Activated CD4-positive, alpha-beta T cell treated with anti-CD3 and anti-CD28 coated beads, Interleukin-2, amount 50 U/mL, for 4 hours (primary cell): ENCODE results near the gene CEP170.
"Not testable (repeated sequence)": the region's sequence is repeated elsewhere in the genome, so short reads cannot be mapped to it uniquely, and the experiment has no call there.

Experiments
- DNase-seq, 2 experiments: peaks; one replicate each; pipeline ENCODE4 v3.0.0-alpha.2; 2020

Gene CEP170

DNA sequence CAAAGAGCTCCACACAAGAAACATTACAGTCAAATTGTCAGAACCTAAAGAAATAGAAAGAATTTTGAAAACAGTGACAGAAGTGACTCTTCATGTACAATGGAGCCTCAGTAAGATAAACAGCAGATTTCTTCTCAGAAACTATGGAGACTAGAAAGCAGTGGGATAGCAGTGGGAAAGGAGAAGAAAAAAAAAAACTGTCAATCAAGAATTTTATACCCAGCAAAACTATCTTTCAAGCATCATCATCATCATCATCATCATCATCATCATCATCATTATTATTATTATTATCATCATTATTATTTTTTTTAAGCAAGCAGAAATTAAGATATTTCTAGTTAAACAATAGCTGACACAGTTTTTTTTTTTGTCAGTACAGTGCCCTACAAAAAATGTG is 24.2 kb downstream of the CEP170 start:
- DNase-seq, result no peak

DNA sequence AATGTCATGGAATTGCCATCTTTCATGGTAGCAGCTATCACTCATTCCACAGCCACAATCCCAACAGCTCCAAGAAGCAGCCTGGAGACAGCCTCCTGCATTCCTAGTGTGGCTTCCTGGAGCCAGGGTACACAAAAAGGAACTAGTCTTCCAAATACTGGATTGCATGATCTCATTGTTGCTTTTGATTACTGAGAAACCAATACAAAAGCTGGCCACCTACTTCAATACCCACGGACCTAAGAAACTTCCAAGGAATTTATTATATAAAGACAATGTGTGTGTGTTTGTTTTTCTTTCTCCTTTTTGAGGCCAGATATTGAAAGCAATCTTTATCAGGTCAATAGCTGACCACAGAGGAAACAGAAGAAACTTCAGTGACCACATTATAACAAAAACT is 25.6 kb downstream of the CEP170 start:
- DNase-seq, result no peak

DNA sequence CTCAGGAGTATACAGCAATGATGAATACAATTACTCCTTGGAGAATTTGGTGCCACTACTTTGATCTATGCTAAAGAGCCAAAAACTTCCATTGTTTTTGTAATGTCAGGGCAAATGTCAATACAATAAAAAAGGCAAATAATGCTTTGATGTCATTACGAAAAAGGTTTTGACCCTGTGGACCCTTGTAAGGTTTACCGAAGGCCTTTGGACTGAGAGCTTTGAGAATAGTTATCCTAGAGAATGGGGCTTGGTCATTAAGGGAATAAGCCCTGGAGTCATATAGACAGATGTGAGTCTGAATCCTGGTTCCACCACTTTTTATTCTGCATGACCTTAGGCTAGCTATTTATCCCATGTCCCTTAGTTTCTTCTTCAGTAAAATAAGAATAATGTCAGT is 27.5 kb downstream of the CEP170 start:
- DNase-seq, result no peak

DNA sequence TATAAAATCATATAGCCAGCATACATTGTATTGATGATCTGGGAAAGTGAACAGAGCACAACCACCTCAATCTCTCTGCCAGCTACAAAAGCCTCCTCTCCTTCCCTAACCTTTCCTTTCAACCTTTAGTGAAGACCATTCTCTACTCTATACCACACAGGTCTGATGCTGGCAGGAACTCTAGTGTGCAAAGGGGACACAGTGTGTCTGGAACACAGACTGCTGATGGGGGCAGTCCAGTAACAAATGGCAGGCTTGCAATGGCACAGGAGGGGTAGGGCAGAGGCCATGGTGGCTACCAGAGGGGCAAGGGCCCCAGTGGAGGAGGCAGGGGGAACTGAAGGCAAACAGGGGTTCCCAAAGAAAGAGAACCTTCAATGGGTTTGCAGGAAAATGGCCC is 37.0 kb downstream of the CEP170 start:
- no peak for DNase-seq

DNA sequence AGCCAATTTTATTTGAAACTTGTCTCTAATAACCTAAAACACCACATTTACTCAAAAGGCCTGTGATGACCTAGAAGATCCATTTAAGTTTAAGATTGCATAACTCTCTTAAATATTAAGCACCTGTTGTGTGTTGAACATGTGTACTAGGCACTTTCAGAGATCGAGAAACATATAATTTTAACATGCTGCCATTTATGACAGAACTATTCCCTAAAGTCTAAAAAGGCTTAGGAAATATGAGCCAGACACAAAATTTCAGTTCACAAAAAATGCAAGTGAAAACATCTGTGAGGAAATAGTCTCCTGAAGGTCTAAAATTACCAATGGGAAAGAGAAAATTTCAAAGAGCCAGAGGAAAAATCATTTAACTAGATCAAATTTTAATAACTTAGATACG is 37.7 kb downstream of the CEP170 start:
- no peak for DNase-seq

DNA sequence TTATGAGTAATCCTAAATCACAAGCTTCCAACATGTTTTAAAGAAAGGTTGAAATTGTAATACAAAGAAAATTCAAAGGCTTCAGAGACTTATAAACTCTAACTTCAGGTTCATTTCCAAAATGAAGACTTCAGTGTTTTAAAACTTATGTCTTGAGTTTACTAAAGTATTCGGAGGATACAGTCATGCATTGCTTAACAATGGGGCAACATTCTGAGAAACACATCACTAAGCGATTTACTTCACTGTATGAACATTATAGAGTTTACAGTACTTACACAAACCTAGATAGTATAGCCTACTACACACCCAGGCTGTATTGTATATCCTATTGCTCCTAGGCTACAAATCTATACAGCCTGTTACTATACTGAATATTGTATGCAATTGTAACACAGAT is 38.3 kb downstream of the CEP170 start:
- DNase-seq, result no peak

DNA sequence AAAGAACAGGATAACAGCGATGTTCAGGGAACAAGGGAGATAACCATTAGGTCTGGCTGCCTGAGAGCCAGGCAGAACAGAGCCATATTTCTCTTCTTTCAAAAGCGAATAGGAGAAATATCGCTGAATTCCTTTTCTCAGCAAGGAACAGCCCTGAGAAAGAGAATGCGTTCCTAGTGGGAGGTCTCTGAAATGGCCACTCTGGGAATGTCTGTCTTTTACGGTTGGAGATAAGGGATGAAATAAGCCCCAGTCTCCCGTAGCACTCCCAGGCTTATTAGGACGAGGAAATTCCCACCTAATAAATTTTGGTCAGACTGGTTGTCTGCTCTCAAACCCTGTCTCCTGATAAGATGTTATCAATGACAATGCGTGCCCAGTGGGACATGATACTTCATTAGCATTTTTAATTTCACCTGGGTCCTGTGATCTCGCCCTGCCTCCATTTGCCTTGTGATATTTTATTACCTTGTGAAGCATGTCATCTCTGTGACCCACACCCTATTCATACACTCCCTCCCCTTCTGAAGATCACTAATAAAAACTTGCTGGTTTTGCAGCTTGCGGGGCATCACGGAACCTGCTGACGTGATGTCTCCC is 39.7 kb downstream of the CEP170 start:
- DNase-seq, result not testable (repeated sequence)

DNA sequence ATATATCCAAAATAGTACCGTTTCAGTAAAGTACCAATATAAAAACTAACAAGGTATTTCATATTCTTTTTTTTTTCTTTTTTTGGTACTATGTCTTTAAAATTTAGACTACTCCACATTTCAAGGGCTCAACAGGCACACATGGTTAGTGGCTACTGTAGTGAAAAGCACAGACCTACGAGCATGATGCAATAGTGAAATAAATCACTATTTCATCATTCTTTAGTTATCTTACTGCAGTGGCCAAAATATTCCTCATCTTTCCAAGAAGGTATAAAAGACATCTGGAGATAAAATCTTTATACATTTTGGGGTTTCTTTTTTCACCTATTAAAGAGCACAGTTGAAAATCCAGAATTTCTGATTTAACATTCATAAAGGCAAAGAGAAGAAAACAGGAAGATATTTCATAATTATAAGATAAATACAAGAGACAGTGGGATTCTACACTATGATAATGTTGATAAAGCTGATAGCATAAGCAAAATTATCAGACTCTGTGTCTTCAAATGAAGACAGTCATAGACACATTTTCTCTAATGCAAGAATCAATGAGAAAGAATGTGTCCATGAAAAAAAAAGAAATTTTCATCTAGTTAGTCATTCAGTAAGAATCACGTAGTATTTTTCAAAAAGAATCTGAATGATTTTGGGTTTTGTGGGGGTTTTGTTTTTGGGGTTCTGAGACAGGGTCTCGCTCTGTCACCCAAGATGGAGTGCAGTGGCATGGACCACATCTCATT is 41.9 kb downstream of the CEP170 start:
- DNase-seq, result no peak

DNA sequence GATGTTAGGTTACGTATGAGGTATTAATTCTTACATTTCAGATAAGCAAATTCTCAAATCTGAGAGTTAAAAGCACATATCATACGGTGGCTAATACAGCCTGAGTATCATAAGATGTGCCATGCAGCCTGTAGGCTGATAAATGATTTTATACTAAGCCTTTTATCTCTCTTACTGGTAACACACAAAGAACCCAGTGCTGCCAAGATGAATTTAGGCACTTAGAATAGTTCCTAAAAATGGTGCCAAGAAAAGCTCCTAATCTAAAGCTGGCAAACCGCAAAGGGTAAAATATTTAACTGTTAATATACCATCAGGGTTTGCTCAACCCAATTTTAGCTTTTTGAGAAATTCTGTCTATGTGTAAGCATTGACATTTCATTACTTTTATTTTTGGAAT is 43.1 kb downstream of the CEP170 start:
- not testable (repeated sequence) for DNase-seq

DNA sequence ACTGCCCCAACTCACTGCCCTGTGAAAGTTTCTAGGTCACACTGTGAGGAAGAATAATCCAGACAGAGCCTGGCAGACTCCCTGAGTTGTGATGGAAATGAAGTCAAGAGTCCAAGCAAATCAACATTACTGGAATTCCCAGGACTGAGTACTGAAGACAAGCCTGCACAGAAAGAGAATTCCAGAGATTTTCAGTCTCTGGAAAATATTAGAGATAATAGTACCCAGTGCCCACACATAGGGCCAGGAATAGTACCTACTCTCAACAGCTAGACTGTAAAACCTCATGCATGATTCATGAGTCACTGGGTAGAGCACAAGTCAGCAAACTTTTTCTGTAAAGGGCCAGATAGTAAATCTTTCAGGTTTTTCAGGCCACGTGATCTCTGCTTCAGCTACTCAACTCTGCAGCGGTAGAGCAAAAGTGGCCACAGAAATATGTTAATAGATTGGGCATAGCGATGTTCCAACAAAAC is 50.0 kb downstream of the CEP170 start:
- not testable (repeated sequence) for DNase-seq

DNA sequence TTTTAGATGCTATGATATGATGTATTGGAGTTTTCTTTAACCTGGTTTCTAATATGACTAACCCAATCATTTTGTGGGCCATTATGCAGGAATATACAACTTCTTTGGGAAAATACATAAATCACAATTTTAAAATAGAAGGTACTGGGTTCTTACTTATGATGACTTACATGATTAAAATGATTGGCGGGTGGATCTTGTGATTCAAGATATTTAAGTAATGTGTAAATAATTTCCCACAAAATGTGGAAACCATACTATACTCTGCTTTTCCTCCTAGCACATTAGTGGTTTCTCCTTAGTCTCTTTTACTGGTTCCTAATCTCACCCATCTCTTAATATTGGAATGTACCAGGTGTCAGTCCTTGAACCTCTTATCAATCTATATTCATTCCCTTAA is 50.7 kb downstream of the CEP170 start:
- DNase-seq, result not testable (repeated sequence)

DNA sequence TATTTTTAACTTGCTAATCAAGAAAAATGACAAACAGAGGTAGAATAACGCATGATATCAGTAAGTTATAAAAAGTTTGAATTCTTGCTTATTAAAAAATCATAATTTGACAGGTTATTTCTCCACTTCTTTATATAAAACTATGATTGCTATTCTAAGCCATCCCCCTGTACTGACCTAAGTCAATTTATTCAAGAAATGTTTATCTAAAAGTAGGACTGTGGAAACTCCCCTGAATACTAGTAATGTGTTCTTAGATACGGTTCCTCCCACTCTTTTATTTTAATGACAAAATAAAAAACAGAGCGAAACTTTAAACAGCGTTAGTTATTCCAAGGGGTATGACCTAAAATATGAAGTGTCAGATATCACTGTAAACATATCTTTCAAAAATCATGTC is 51.9 kb downstream of the CEP170 start:
- DNase-seq, result not testable (repeated sequence)

DNA sequence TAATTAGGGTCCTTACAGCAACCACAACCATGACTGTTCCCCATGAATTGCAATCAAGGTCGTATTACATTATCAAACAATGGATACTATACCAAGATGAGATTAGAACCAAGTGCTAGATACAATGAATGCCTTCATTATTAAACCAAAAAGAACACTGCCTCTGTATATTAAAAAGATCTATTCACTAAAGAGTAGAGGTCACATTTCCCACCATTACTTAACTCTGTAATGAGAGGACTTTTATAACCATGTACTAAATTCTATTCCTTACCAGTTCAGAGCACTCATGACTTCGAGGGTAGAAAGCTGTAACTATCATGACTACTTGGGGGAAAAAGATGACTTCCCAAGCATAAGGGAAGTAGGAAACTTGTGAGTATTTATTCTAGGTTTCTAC is 53.8 kb downstream of the CEP170 start:
- not testable (repeated sequence) for DNase-seq

DNA sequence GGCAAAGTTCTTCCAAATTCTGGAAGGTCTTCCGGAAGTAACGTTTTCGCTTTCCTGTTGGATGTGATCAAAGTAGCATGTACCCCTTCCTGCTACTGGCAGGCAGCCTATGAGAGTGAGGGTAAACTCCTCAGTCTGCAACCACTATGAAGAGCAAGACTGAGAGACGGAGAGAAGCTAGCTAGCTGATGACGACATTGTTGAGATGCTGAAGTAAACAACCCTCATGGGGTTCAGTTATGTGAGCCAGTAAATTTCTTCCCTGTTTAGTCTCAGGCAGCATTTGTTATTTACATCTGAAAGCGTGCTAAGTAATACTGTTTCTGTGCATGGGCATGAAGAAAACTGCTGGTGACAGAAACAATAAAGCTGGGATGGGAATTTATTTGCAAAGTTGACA is 57.6 kb downstream of the CEP170 start:
- DNase-seq, result not testable (repeated sequence)

DNA sequence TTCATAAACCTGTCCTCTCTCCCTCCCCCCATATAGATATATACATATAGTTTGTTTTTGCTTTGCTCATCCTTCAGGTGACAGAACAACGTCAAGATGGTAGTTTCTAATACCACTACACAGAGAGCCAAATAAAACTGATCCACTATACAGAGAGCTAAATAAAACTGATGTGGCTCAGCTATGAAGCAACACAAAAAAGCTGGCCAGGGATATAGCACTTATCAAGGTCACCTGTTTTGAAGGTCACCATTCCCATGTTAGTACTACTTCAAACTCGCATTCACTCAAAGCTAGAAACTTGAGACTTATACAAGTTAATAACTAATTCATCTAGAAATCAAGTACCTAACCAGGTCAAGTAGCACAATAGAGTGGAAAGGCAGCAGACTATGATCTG is 61.8 kb downstream of the CEP170 start:
- not testable (repeated sequence) for DNase-seq

DNA sequence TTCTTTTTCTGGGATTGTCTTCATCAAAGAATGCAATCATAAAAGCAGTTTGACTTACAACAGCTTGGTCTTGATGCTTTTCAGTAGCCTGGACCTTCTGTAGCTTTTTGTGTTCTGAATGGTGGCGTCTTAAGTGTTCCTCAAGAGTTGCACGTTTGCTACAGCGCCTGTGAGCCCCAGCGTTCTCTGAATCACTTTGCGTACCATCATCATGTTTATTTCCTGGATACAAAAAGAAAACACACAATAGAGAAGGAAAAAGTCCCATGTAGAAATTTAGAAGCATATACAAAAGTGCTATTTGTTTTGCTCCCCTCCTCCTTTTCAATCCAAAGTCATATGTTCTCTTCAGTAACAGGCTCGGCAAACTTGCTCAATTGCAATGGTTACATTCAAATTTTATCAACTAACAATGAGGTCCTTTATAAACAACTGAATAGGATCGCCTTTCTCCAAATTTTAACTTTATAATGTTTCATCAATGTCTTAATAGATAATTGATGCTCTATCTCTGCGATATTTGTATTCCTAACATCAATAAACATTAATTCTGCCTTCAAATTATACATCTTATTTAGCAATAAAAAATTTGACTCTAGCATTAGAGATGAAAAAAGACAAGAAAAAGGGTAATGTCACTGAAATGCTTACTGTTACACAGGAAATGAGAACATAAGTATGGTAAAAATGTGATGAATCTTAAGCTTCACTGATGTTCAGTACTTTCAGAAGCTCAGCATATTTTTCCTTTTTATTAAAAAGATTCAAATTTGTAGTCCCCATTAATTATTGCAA is 68.7 kb downstream of the CEP170 start:
- DNase-seq, result not testable (repeated sequence)

DNA sequence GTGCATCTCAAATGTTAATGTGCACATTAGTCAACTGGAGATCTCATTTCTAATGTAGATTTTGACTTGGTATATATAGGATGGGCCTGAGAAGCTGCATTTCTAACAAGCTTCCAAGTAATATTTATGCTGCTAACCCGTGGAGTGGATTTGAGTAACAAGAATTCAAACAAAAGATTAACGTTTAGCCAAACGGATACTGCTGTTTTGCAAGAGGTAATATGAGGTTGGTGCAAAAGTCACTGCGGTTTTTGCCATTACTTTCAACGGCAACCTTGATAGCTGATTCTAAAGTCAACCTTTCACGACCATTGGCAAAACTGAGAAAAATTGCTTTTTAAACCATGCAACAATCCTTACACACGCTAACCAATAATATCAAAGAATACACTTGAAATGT is 70.3 kb downstream of the CEP170 start:
- DNase-seq, result not testable (repeated sequence)

DNA sequence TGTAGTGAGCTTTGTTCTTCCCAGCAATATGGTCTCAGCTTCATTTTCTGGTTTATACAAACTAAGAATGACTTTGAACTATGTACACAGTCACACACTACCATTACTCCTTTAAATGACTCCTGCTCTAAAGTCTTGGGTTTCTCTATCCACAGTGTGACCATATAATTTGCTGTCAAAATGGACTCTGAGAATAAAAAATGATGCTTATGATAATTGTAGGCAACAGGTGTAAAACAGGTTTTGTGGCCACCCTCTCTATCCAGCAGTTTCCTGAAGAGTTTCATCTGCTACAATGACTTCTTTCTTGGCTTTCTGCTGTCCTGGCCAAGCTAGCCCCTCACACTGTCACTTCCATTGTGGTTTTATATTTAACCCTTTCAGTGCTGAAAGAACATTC is 71.4 kb downstream of the CEP170 start:
- DNase-seq, result not testable (repeated sequence)

DNA sequence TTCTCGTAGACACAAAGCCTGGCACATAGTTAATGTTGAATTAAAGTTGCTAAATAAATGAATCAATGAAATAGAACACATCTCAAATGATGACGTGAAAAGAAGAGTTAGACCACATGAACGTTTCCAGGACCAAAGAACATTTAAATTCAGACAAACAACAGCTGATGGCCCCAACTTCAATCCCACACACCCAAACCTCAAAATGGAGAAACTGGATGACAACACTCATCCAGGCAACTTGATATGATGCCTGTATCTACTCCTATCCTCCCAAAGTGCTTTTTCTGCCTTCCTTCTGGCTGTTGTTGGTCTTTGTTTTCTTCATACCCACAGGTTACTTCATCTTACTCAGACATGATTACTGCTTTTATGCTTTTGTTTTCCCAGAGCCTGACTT is 71.9 kb downstream of the CEP170 start:
- not testable (repeated sequence) for DNase-seq

DNA sequence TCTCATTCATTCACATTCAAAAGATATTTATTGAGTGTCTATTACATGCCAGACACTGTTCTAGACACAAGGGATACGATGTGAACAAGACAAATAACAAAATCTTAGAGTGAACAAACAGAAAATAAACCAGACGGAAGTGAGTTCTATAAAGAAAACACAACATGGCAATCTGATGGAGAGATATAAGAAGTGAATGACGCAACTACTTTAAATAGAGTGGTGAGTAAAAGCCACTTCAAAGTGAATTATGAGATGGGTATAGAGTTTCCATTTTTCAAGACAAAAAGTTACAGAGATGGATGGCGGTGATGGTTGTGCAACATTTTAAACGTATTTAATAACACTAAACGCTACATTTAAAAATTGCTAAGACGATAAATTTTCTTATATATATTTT is 75.4 kb downstream of the CEP170 start:
- DNase-seq, result no peak

DNA sequence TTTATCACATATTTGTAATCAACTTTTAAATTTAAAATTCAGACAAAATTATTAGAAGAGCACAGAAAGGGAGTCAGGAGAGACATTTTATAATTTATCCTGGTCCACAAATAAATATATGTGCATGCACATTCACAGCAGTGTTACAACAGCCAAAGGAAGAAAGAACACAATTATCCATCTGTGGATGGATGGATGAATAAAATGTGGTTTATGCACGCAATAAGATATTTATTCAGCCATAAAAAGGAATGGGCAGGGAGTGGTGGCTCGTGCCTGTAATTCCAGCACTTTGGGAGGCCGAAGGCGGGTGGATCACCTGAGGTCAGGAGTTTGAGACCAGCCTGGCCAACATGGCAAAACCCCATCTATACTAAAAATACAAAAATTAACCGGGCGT is 77.3 kb downstream of the CEP170 start:
- not testable (repeated sequence) for DNase-seq

DNA sequence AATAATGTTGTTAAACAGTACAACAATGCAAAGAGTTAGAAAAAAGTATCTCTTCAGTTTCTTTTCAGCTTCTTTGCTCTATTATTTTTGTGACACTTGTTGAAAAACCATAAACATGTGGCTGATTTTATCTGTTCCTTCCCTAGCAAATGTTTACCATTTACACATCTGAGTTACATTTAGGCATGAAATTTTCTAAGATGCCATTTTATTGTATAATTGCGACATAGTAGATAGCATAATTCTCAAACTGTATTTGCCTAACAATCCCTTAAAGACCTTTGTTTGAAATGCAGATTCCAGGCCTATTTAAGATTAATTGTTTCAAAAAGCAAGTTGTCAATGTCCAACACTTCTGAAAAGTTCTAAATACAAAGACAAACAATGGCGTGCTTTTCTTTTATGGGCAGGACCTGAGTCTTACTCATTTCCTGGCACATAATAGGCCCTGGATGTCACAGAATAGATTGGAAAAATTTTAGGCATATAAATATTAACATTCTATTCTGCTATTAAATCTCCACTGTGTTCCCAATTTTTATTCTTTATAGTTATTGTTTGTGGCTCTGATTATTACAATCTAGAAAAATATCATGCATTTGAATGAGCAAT is 81.2 kb downstream of the CEP170 start:
- DNase-seq, result not testable (repeated sequence)

DNA sequence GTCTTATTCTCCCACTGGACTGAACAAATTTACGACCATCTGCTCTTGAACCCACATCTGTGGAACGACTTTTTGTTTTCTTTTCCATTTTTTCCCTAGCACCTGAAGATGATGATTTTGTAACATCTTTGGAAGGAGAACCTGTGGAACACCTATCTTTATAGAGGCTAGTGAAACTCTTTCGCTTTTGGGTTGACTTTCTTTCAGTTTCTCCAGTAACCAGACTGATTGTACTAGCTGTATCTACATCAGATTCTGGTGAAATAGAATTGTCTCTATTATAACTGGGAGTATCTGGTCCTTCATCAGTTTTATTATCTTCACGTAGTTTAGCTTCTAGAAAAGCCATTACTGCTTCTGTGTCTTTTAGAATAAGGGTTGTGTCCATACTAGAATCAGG is 90.2 kb downstream of the CEP170 start:
- not testable (repeated sequence) for DNase-seq
